Uterus (tissue), 4 donors: ENCODE results near the gene RNF114. TPM values are rescaled to one million over a fixed set of nuclear protein-coding genes. Genes with fewer than 3 reads are reported as not detected.

ENCODE experiments used
- DNase-seq, 2 donors: peaks; one replicate each; pipeline ENCODE4 v3.0.0-alpha.2; 2019 to 2020
- H3K27ac ChIP-seq, 2 donors: fragments of 200-600 bp; sonication (generic); 1 replicate in 1 of 2; 2 replicates in 1 of 2; pipeline ENCODE4 v1.5.1; 2016 to 2018
- H3K27me3 ChIP-seq, 2 donors: fragments of 200-600 bp; sonication (generic); one replicate each; pipeline ENCODE4 v1.5.1; 2018 to 2019; ENCODE audit warnings: control low read depth in 1 of 2
- H3K36me3 ChIP-seq, 2 donors: fragments of 200-600 bp; sonication (generic); one replicate each; pipeline ENCODE4 v1.5.1; 2019; ENCODE audit warnings: control low read depth in 1 of 2
- H3K4me1 ChIP-seq, 2 donors: fragments of 200-600 bp; sonication (generic); one replicate each; pipeline ENCODE4 v1.5.1; 2018 to 2019; ENCODE audit warnings: control low read depth in 1 of 2
- H3K4me3 ChIP-seq, 2 donors: fragments of 200-600 bp; sonication (generic); 1 replicate in 1 of 2; 2 replicates in 1 of 2; pipeline ENCODE4 v1.5.1; 2018 to 2019; ENCODE audit warnings: mild to moderate bottlenecking in 1 of 2
- H3K9me3 ChIP-seq, 2 donors: fragments of 200-600 bp; sonication (generic); one replicate each; pipeline ENCODE4 v1.5.1; 2019; ENCODE audit warnings: control low read depth in 1 of 2
- CTCF ChIP-seq, 4 experiments: fragments of 200-600 bp in 2 of 4; fragments of 450-650 bp in 2 of 4; sonication (generic) in 2 of 4; IDR thresholded peaks; one replicate each; pipeline ENCODE4 v1.5.1; 2016 to 2019; ENCODE audit warnings: antibody characterized with exemption in 4 of 4, mild to moderate bottlenecking in 2 of 4, moderate library complexity in 1 of 4
- POLR2A ChIP-seq, 2 donors: fragments of 450-650 bp; IDR thresholded peaks; one replicate each; pipeline ENCODE4 v1.6.1; 2016; ENCODE audit warnings: antibody characterized with exemption in 2 of 2, mild to moderate bottlenecking in 1 of 2, moderate library complexity in 1 of 2
- intact Hi-C: fragments of 100-400 bp; cut with DNase I; formaldehyde crosslinking; loops from one replicate; pipeline ENCODE4 v1.15.1; 2023; ENCODE audit warnings: low total_unique reads
- total RNA-seq, 4 donors: library from RNA; depleted of rRNA in 3 of 4; stranded (reverse); fragments of >200 nt in 3 of 4; gene quantifications; one replicate each; pipeline versions ENCODE4 v1.1.0 to v1.2.4, GENCODE V29; 2014 to 2023
- donor health status: DM: yes; HTN: yes; CAD: no.

RNF114 gene
- total RNA-seq, 4 donors from 2014 or later, result 37.6 to 118 (median 88.0) TPM

- Histone ChIP-seq H3K4me1 (peaks cover 0 to 15% of the 10 kb centered on the region in 2 donors), H3K27ac (no peak overlapping the region), H3K4me3 (peak overlapping the region in 1 of 2 donors; percentile 17), H3K9me3 (no peaks in the 10 kb centered on the region), H3K27me3 (no peaks in the 10 kb centered on the region), H3K36me3 (no peaks in the 10 kb centered on the region)
- intact Hi-C loops, result no loop called here
- TF ChIP-seq POLR2A (IDR thresholded peaks at IDR 0.05) (peak in 1 of 2 donors; percentile 25), CTCF (IDR thresholded peaks at IDR 0.05) (peak; percentile 99 to 100 (median 100))
- DNase-seq, result peak in 1 of 2 donors; percentile 62
Observed at GRCh38 chr20:49979030-49979832, 43.0 kb downstream of the RNF114 start.

GRCh38 chr20:49980140-49981008, 44.2 kb downstream of the RNF114 start:
- Histone ChIP-seq H3K27me3 (no peaks in the 10 kb centered on the region), H3K4me3 (no peak overlapping the region), H3K4me1 (peaks cover 0 to 15% of the 10 kb centered on the region in 2 donors), H3K36me3 (no peaks in the 10 kb centered on the region), H3K27ac (no peak overlapping the region), H3K9me3 (no peaks in the 10 kb centered on the region)
- TF ChIP-seq POLR2A (IDR thresholded peaks at IDR 0.05) (no peak), CTCF (IDR thresholded peaks at IDR 0.05) (no peak)
- no peak for DNase-seq
- intact Hi-C loops, result loop anchor here (5.0 to 10.0 kb wide), 2 partner anchors 92 to 194 kb away; no protein-coding TSS in a partner anchor

- H3K9me3 ChIP-seq, result no peaks in the 10 kb centered on the region
- H3K36me3 ChIP-seq, result no peaks in the 10 kb centered on the region
- H3K4me3 ChIP-seq, result no peak overlapping the region
- H3K27ac ChIP-seq, result peak overlapping the region; percentile 18 to 49
- peaks cover 0 to 15% of the 10 kb centered on the region in 2 donors for H3K4me1 ChIP-seq
- DNase-seq, result no peak
- intact Hi-C loops, result loop anchor here (5.0 to 10.0 kb wide), 2 partner anchors 91 to 193 kb away; no protein-coding TSS in a partner anchor
- TF ChIP-seq CTCF (IDR thresholded peaks at IDR 0.05), result no peak
- TF ChIP-seq POLR2A (IDR thresholded peaks at IDR 0.05), result no peak
- H3K27me3 ChIP-seq, result no peaks in the 10 kb centered on the region
Observed at GRCh38 chr20:49981218-49982071, 45.2 kb downstream of the RNF114 start.

GRCh38 chr20:49982072-49982345, 45.8 kb downstream of the RNF114 start:
- Histone ChIP-seq H3K4me1 (peaks cover 0 to 15% of the 10 kb centered on the region in 2 donors), H3K4me3 (peak overlapping the region in 1 of 2 donors; percentile 37), H3K9me3 (no peaks in the 10 kb centered on the region), H3K27me3 (no peaks in the 10 kb centered on the region), H3K27ac (peak overlapping the region; percentile 18 to 49), H3K36me3 (no peaks in the 10 kb centered on the region)
- DNase-seq, result no peak
- TF ChIP-seq CTCF (IDR thresholded peaks at IDR 0.05), result no peak
- TF ChIP-seq POLR2A (IDR thresholded peaks at IDR 0.05), result no peak
- intact Hi-C loops, result loop anchor here (5.0 to 10.0 kb wide), 2 partner anchors 90 to 193 kb away; no protein-coding TSS in a partner anchor
